Endodermal cell (in vitro differentiated cells): ENCODE results near the gene KDM4E. TPM values are rescaled to one million over a fixed set of nuclear protein-coding genes. Genes with fewer than 3 reads are reported as not detected.

Source experiments
- DNase-seq: peaks from one replicate; pipeline ENCODE4 v3.0.0-alpha.2; 2017
- H3K27ac ChIP-seq: 2 replicates; pipeline ENCODE4 v1.5.1; 2013; ENCODE audit warnings: mild to moderate bottlenecking, low read depth, low read length, moderate library complexity
- H3K27me3 ChIP-seq: 2 replicates; pipeline ENCODE4 v1.6.1; 2013; ENCODE audit warnings: mild to moderate bottlenecking, low read length, moderate library complexity; ENCODE audit not compliant: insufficient read depth, control insufficient read depth, poor library complexity, severe bottlenecking
- H3K36me3 ChIP-seq: 2 replicates; pipeline ENCODE4 v1.7.0; 2013; ENCODE audit warnings: mild to moderate bottlenecking, low read length, moderate library complexity; ENCODE audit not compliant: control insufficient read depth, insufficient read depth
- H3K4me1 ChIP-seq: one replicate; pipeline ENCODE4 v1.7.0; 2013; ENCODE audit warnings: low read length; ENCODE audit not compliant: control insufficient read depth, insufficient read depth
- H3K4me3 ChIP-seq: 2 replicates; pipeline ENCODE4 v1.5.1; 2013; ENCODE audit warnings: mild to moderate bottlenecking, low read length, moderate library complexity
- H3K9ac ChIP-seq: 2 replicates; pipeline ENCODE4 v1.6.1; 2013; ENCODE audit warnings: mild to moderate bottlenecking, low read length, moderate library complexity; ENCODE audit not compliant: poor library complexity, severe bottlenecking; ENCODE audit errors: extremely low read depth
- H3K9me3 ChIP-seq: 2 replicates; pipeline ENCODE4 v1.6.1; 2013; ENCODE audit warnings: mild to moderate bottlenecking, low read length, moderate library complexity; ENCODE audit not compliant: control insufficient read depth
- H3K27ac Mint-ChIP-seq: 2 replicates; pipeline ENCODE4 v1.8.0; 2020; ENCODE audit warnings: mixed read lengths
- H3K27me3 Mint-ChIP-seq: 2 replicates; pipeline ENCODE4 v1.8.0; 2021; ENCODE audit warnings: mild to moderate bottlenecking, mixed read lengths; ENCODE audit not compliant: insufficient read depth
- H3K36me3 Mint-ChIP-seq: 2 replicates; pipeline ENCODE4 v1.8.0; 2020; ENCODE audit warnings: low read depth, mixed read lengths
- H3K4me1 Mint-ChIP-seq: 2 replicates; pipeline ENCODE4 v1.8.0; 2020; ENCODE audit warnings: mixed read lengths
- H3K4me3 Mint-ChIP-seq: 2 replicates; pipeline ENCODE4 v1.8.0; 2020; ENCODE audit warnings: mild to moderate bottlenecking, moderate library complexity, mixed read lengths
- H3K9me3 Mint-ChIP-seq: 2 replicates; pipeline ENCODE4 v1.8.0; 2020; ENCODE audit warnings: mild to moderate bottlenecking, mixed read lengths
- CTCF ChIP-seq: fragments of 200-600 bp; sonication (generic); conservative IDR thresholded peaks from 2 replicates; pipeline ENCODE4 v1.5.0; 2021; ENCODE audit warnings: antibody characterized with exemption, mild to moderate bottlenecking
- WGBS, 2 experiments: methylation state at CpG; one replicate each; pipeline versions ENCODE4 v1.1.5 to v1.1.7; 2013; ENCODE audit warnings: missing lambda C conversion rate in 2 of 2, mixed read lengths in 1 of 2; ENCODE audit not compliant: insufficient coverage in 1 of 2, insufficient read length in 1 of 2; 5-methylcytosine and 5-hydroxymethylcytosine counted together
- long read RNA-seq, 4 experiments: library from polyadenylated mRNA in 2 of 4; library from RNA in 1 of 4; library from capped mRNA in 1 of 4; stranded (forward) in 3 of 4; unstranded in 1 of 4; transcript quantifications; one replicate each; pipeline ENCODE4 v2.0.0, GENCODE V29; 2020 to 2021; ENCODE audit warnings: inconsistent platforms in 1 of 4
- polyA plus RNA-seq, 2 experiments: library from polyadenylated mRNA; stranded (reverse); fragments of 50-300 nt; gene quantifications; one replicate each; pipeline ENCODE4 v1.2.3, GENCODE V29; 2013
- total RNA-seq, 2 donors: library from RNA; stranded (reverse); fragmentation: NEBNext Ultra II Directional in 1 of 2; extraction: Animal tissue kit (Norgen Biotek cat#: 25700) in 1 of 2; gene quantifications; 2 replicates in 1 of 2; 3 replicates in 1 of 2; pipeline ENCODE4 v1.2.1, GENCODE V29; 2021

Gene KDM4E
- not detected for total RNA-seq
- polyA plus RNA-seq (2013, experiment 1 of 2), result not detected
- not detected for polyA plus RNA-seq (2013, experiment 2 of 2)
- long read RNA-seq, experiment 1, result 0 reads
- long read RNA-seq, experiment 2, result 0 reads
- long read RNA-seq, experiment 3, result 0 reads
- long read RNA-seq, experiment 4, result 0 reads

- H3K9me3 ChIP-seq, result no peaks in the 10 kb centered on the region
- no peak for TF ChIP-seq CTCF
- Mint-ChIP-seq H3K36me3 (no peaks in the 10 kb centered on the region), H3K27me3 (no peaks in the 10 kb centered on the region), H3K4me1 (no peaks in the 10 kb centered on the region), H3K9me3 (no peaks in the 10 kb centered on the region), H3K4me3 (no peak within 1 kb of the TSS), H3K27ac (no peak within 1 kb of the TSS)
- no peaks in the 10 kb centered on the region for H3K36me3 ChIP-seq
- H3K27me3 ChIP-seq, result no peaks in the 10 kb centered on the region
- no peak within 1 kb of the TSS for H3K9ac ChIP-seq
- 94% methylated on average over 1 of the region's 1 CpG; no CpG with 5 or more reads in 1 of the 2 experiments for WGBS, 2 experiments
- DNase-seq, result no peak
- H3K4me1 ChIP-seq, result no peaks in the 10 kb centered on the region
- H3K4me3 ChIP-seq, result no peak within 1 kb of the TSS
- no peak within 1 kb of the TSS for H3K27ac ChIP-seq
These were observed at the start of gene KDM4E for GRCh38 chr11:95024958-95025357. Gene KDM4E, plus strand, starts transcription at chr11:95025258. Its CDS starts 300 bp downstream, at chr11:95025558.

- Mint-ChIP-seq H3K4me3 (no peak overlapping the region), H3K27me3 (no peaks in the 10 kb centered on the region), H3K27ac (no peak overlapping the region), H3K36me3 (peaks cover 11% of the 10 kb centered on the region), H3K4me1 (peaks cover 3% of the 10 kb centered on the region), H3K9me3 (no peaks in the 10 kb centered on the region)
- Histone ChIP-seq H3K4me3 (no peak overlapping the region), H3K4me1 (no peaks in the 10 kb centered on the region), H3K9me3 (no peaks in the 10 kb centered on the region), H3K36me3 (peaks cover 13% of the 10 kb centered on the region), H3K27ac (no peak overlapping the region), H3K27me3 (no peaks in the 10 kb centered on the region), H3K9ac (no peak overlapping the region)
- no peak for DNase-seq
- TF ChIP-seq CTCF, result no peak
- 80 to 100% methylated on average over 1 of the region's 1 CpG for WGBS, 2 experiments
These were observed 49.5 kb upstream of the KDM4E start for GRCh38 chr11:94975599-94975998.

GRCh38 chr11:94987378-94987777 lies 37.7 kb upstream of the KDM4E start:
- Histone ChIP-seq H3K9me3 (no peaks in the 10 kb centered on the region), H3K27me3 (peaks cover 38% of the 10 kb centered on the region), H3K4me1 (no peaks in the 10 kb centered on the region), H3K36me3 (no peaks in the 10 kb centered on the region), H3K9ac (no peak overlapping the region), H3K27ac (no peak overlapping the region), H3K4me3 (no peak overlapping the region)
- TF ChIP-seq CTCF, result no peak
- 91% methylated on average over 4 of the region's 4 CpGs; no CpG with 5 or more reads in 1 of the 2 experiments for WGBS, 2 experiments
- Mint-ChIP-seq H3K4me1 (no peaks in the 10 kb centered on the region), H3K36me3 (no peaks in the 10 kb centered on the region), H3K4me3 (no peak overlapping the region), H3K27me3 (peaks cover 40% of the 10 kb centered on the region), H3K27ac (no peak overlapping the region), H3K9me3 (no peaks in the 10 kb centered on the region)
- DNase-seq, result no peak
